ENCODE data around the gene CRTC1.
A peak's percentile ranks its signal among the peaks of the same experiment; 100 is the strongest.

The CRTC1 gene

GRCh38 chr19:18772620-18773587 is 89.4 kb downstream of the CRTC1 start:
- no peak for DNase-seq

- no peak for DNase-seq
Observed at GRCh38 chr19:18773682-18774081, 90.2 kb downstream of the CRTC1 start.

DNA sequence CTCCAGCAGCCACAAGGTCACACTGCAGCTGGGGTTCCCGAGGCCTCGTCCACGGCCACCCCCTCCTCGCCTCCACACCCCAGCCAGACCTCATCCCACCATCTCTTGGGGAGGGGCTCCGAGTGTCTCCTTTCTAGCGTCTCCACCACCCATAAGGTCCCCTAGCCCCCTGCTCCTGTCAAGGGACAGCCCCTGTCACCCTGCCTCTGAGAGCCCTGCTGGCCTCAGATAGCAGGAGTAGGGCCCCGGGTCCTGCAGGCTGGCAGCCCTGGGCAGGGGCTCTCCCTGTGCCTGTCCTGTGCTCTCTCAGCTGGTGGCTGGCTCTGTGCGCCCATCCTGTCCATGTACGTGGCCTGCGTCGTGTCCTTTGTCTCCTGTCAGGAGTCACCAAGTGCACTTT is 90.6 kb downstream of the CRTC1 start:
- DNase-seq: no peak

DNA sequence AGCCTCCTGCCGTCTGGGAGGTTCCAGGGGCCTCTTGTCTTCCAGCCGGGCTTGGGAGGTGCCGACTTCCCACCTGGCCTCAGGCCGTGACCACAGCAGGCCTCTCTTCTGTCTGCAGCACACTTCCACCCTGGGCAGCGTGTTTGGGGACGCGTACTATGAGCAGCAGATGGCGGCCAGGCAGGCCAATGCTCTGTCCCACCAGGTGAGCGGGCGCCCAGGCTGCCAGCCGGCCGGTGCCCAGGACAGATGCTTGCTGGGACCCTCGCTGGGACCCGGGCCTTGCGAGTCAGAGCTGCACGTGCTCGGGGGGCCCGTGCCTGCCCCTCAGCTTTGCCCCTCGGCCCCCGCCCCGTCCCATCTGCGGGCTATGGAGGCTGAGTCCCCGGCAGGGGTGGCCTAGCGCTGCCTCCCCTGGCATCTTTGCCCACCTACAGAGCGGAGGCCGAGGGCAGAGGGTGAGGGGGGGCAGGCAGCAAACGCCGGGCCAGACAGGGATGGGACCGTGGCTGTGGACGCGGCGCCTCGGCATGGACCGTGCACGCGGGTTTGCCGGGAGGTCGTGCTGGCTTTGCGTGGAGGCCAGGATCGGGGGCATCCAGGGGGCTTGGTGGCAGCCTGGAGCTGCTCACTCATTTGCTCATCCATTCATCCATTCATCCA is 91.4 kb downstream of the CRTC1 start:
- no peak for DNase-seq

DNA sequence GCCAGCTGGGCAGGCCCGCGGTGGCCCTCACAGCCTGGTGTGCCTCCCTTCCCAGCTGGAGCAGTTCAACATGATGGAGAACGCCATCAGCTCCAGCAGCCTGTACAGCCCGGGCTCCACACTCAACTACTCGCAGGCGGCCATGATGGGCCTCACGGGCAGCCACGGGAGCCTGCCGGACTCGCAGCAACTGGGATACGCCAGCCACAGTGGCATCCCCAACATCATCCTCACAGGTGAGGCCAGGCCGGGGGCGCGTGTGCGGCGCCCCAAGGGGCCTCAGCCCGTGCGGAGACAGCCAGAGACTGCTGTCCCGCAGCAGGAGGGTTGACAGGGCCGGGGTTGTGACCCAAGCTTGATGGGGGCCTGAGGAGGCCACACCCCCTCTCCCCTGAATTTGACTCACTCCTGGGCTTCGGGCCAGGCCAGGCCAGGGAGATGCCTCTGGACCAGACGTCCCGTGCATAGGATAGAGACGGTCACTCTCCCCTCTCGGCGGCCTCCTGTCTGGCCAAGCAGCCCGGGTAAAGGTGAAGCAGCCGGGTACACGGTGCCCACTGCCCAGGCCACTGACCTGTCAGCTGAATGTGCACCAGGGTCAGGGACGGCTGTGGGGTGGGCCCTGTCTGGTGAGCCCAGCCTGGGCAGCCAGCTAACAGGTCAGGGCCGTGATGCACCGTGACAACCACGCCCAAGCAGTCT is 92.3 kb downstream of the CRTC1 start:
- no peak for DNase-seq

GRCh38 chr19:18776288-18776594 is 92.8 kb downstream of the CRTC1 start:
- no peak for DNase-seq

DNA sequence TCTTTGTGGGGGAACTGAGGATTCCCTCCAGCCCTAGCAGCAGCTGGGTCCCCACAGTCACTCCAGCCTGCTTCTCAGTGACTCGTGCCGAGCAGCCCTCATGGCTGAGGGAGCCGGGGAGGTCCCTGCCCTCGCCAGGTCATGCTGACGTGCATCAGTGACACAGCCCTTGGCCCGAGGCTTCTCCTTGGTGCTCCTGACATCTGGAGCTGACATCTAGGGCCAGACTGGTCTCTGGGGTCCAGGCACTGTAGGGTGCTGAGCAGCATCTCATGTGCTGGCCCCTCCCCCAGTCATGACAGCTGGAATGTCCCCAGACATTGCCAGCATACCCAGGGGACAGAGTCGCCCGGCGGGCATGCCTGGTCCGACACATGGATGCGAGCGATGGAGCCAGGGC is 93.3 kb downstream of the CRTC1 start:
- DNase-seq: no peak

DNA sequence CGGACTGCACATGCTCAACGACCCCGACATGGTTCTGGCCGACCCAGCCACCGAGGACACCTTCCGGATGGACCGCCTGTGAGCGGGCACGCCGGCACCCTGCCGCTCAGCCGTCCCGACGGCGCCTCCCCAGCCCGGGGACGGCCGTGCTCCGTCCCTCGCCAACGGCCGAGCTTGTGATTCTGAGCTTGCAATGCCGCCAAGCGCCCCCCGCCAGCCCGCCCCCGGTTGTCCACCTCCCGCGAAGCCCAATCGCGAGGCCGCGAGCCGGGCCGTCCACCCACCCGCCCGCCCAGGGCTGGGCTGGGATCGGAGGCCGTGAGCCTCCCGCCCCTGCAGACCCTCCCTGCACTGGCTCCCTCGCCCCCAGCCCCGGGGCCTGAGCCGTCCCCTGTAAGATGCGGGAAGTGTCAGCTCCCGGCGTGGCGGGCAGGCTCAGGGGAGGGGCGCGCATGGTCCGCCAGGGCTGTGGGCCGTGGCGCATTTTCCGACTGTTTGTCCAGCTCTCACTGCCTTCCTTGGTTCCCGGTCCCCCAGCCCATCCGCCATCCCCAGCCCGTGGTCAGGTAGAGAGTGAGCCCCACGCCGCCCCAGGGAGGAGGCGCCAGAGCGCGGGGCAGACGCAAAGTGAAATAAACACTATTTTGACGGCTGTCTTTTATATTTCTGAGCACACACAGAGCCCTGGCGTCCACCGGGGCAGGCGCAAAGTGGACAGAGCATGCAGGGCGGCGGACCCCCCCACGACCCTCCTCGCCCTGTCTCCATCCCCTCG is 94.0 kb downstream of the CRTC1 start:
- no peak for DNase-seq

DNA sequence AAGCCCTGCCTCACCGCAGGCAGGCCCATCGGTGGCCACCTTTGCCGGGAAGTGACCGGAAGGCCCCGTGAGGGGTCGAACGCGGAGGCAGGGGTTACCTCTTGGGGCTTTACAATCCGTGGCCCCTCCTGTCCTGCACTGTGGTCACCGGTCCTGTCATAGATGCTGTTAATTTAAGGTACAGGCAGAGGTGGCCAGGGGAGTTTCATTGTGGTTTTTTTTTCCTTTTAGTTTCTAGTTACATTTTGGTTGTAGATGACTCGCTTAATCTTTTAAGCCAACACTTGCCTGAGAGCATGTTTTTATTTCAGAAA is 94.6 kb downstream of the CRTC1 start:
- DNase-seq: no peak

DNA sequence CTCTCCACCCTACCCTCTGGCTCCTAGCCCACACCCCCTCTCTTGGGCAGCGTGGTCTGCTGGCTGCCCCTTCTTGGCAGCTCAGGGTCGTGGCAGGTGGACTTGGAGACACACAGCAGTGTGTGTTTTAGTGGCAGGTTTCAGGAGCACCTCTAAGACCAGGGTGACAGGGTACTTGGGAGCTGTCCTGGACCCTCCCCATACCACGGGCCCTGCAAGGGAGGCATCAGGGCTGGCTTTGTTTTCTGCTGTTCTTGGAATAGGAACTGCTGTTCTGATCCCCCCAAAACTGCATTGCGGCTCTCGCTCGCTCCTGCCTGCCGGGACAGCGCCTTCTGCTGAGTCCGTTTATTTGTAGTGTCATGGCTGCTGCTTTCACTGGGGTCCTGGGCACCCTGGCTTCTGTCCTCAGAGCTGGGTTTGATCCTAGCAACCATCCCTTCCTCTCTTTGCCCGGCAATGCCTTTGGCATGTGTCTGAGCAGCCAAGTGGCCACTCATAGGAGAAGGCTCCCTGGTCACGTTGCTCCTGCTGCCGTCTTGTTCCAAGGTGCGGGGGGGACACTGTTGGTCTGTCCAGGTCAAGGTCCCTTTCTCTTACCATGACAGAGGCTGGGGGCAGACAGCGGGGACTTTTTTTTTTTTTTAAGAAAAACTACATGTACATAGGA is 95.5 kb downstream of the CRTC1 start:
- no peak for DNase-seq

- DNase-seq: no peak
Observed at GRCh38 chr19:18780081-18780480, 96.6 kb downstream of the CRTC1 start.

DNA sequence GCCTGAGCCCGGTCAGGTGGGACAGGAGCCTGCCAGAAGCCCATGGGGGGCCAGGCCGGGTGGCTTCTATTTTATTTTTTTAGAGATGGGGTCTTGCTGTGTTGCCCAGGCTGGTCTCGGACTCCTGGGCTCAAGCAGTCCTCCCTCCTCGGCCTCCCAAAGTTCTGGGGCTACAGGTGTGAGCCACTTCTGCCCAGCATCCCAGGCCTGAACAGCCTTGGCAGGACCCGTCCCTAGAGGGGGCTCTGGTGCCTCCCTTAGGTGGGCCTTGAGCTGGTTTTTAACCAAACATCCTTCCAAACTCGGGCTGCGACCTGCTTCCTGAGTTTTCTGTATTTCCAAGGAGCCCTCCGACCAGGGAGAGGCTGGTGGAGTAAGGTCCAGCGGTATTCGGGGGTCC is 97.2 kb downstream of the CRTC1 start:
- DNase-seq: no peak

GRCh38 chr19:18781047-18781600 is 97.6 kb downstream of the CRTC1 start:
- no peak for DNase-seq

GRCh38 chr19:18781885-18782527 is 98.5 kb downstream of the CRTC1 start:
- DNase-seq: no peak

- DNase-seq: no peak
Observed at GRCh38 chr19:18782559-18783225, 99.2 kb downstream of the CRTC1 start.

DNA sequence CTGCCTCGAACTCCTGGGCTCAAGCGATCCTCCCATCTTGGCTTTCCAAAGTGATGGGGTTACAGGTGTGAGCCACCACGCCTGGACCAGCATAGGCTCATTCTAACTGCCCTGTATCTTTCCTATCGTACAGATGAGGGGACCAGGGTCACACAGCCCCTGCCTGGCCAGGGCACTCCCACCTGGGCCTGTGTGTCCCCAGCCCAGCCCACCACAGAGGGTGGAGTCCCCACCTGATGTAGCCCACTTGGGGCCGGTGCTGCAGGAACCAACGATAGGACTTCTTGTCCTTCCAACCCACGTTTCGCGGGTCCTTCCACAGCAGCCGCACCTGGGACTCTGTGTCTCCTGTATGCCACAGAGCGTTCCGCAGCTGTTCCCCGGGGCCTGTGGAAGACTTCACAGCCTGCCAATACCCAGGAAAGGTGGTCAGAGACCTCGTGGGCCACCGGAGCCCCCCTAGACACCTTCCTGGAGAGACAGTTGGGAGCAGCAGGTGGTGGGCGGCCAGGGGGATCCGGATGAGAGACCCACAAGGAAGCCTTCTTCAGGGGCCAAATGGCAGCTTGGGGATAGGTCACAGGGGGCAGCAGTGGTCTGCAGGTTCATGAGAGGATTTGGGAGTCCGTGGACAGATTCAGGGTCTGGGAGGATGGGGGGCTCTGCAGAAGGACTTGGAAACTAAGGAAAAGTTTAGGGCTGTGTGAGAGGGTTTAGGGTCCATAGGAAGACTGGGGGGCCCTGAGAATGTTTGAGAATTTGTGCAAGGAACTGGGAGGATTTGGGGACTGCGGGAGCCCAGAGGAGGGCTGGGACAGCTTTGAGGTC is 100.7 kb downstream of the CRTC1 start:
- DNase-seq: no peak

DNA sequence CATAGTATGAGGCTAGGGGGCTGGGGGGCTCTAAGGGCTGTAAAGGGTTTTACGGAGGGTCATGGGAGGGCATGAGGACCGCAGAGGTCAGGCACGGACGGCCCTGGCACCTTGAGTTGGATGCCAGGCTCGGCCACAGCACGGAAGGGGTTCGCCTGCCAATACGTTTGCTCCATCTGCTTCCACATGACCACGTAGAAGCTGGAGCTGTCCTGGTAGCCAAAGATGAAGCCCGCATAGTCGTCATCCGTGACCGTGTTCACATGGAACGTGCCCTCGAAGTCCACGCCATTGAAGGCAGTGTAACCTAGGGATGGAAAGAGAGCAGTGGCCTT is 101.3 kb downstream of the CRTC1 start:
- DNase-seq: no peak

GRCh38 chr19:18785179-18786124 is 102.0 kb downstream of the CRTC1 start:
- DNase-seq: peak; percentile 59
